ENCODE measurements around the gene MGAT4A. TPM values are rescaled to one million over a fixed set of nuclear protein-coding genes. Genes with fewer than 3 reads are reported as not detected.
"Not testable (repeated sequence)": the region's sequence is repeated elsewhere in the genome, so short reads cannot be mapped to it uniquely, and the experiment has no call there.

Gene MGAT4A
- total RNA-seq, 2 experiments from 2014 or later, result 200 to 204 TPM

GRCh38 chr2:98598781-98599428 is 132.0 kb downstream of the MGAT4A start:
- H3K4me3 ChIP-seq (ENCODE audit: low read length), result no peak overlapping the region
- CTCF ChIA-PET, result interaction anchor here (0.7 kb wide), 2 partner anchors 13 to 234 kb away, joined by 3 read pairs; no protein-coding TSS in a partner anchor

GRCh38 chr2:98594665-98595064 is 136.3 kb downstream of the MGAT4A start:
- H3K4me3 Mint-ChIP-seq, POLR2A ChIA-PET: not testable (repeated sequence)
- peak overlapping the region; percentile 49 for H3K27ac Mint-ChIP-seq

More at GRCh38 chr2:98598781-98599428, 132.0 kb downstream of the MGAT4A start:
- POLR2A ChIA-PET, result interaction anchor here (0.9 kb wide), 1 partner anchor 9 kb away, joined by 4 read pairs; the partner anchor contains the start of genes COA5 and UNC50
- DNase-seq (no peak), ATAC-seq (ENCODE audit: poor library complexity) (no peak)
- peaks cover 79% of the 10 kb centered on the region for H3K36me3 Mint-ChIP-seq (ENCODE audit: low read depth)
- no peaks in the 10 kb centered on the region for H3K9me3 Mint-ChIP-seq
- no peaks in the 10 kb centered on the region for H3K27me3 Mint-ChIP-seq
- TF ChIP-seq CTCF (IDR thresholded peaks at IDR 0.05), result no peak
- peaks cover 55% of the 10 kb centered on the region for H3K36me3 ChIP-seq (ENCODE audit: insufficient read depth, low read length)
- peaks cover 0 to 1% of the 10 kb centered on the region in 2 experiments for H3K9me3 ChIP-seq (ENCODE audit: control insufficient read depth in 1 of 2, insufficient read depth in 1 of 2, low read length in 2 of 2)
- intact Hi-C loops (cut with DNase I, micrococcal nuclease), result no loop called here
- no peak overlapping the region for H3K4me3 Mint-ChIP-seq
- H3K27ac Mint-ChIP-seq, result peak overlapping the region; percentile 61
- H3K4me1 ChIP-seq (ENCODE audit: insufficient read depth, low read length), result no peaks in the 10 kb centered on the region
- H3K27me3 ChIP-seq (ENCODE audit: control insufficient read depth in 1 of 2, insufficient read depth in 2 of 2, low read length in 2 of 2), result no peaks in the 10 kb centered on the region
- no peak overlapping the region for H3K27ac ChIP-seq (ENCODE audit: low read depth in 1 of 2, low read length in 2 of 2)
- peaks cover 13% of the 10 kb centered on the region for H3K4me1 Mint-ChIP-seq (ENCODE audit: low read depth)

GRCh38 chr2:98592565-98592964 is 138.4 kb downstream of the MGAT4A start:
- H3K9me3 ChIP-seq (ENCODE audit: control insufficient read depth in 1 of 2, insufficient read depth in 1 of 2, low read length in 2 of 2), result peaks cover 4% of the 10 kb centered on the region in 2 experiments
- peaks cover 11% of the 10 kb centered on the region for H3K4me1 Mint-ChIP-seq (ENCODE audit: low read depth)
- no peak for ATAC-seq (ENCODE audit: poor library complexity)
- no peaks in the 10 kb centered on the region for H3K4me1 ChIP-seq (ENCODE audit: insufficient read depth, low read length)
- peaks cover 60% of the 10 kb centered on the region for H3K36me3 ChIP-seq (ENCODE audit: insufficient read depth, low read length)
- intact Hi-C loops (cut with DNase I, micrococcal nuclease), result no loop called here
- no peaks in the 10 kb centered on the region for H3K27me3 Mint-ChIP-seq
- no peaks in the 10 kb centered on the region for H3K27me3 ChIP-seq (ENCODE audit: control insufficient read depth in 1 of 2, insufficient read depth in 2 of 2, low read length in 2 of 2)
- H3K27ac ChIP-seq (ENCODE audit: low read depth in 1 of 2, low read length in 2 of 2), result no peak overlapping the region
- H3K4me3 ChIP-seq (ENCODE audit: low read length), result no peak overlapping the region
- H3K27ac Mint-ChIP-seq, result no peak overlapping the region
- H3K36me3 Mint-ChIP-seq (ENCODE audit: low read depth), result peaks cover 94% of the 10 kb centered on the region
- TF ChIP-seq CTCF (IDR thresholded peaks at IDR 0.05), result no peak
- no peak overlapping the region for H3K4me3 Mint-ChIP-seq
- H3K9me3 Mint-ChIP-seq, result no peaks in the 10 kb centered on the region
- no peak for DNase-seq
- CTCF ChIA-PET, result no interaction called here
- POLR2A ChIA-PET, result no interaction called here

More at GRCh38 chr2:98594665-98595064, 136.3 kb downstream of the MGAT4A start:
- H3K27me3 ChIP-seq (ENCODE audit: control insufficient read depth in 1 of 2, insufficient read depth in 2 of 2, low read length in 2 of 2); H3K4me3 ChIP-seq (ENCODE audit: low read length); H3K9me3 Mint-ChIP-seq; DNase-seq; H3K27me3 Mint-ChIP-seq; H3K4me1 ChIP-seq (ENCODE audit: insufficient read depth, low read length); ATAC-seq (ENCODE audit: poor library complexity); H3K9me3 ChIP-seq (ENCODE audit: control insufficient read depth in 1 of 2, insufficient read depth in 1 of 2, low read length in 2 of 2); intact Hi-C loops (cut with DNase I, micrococcal nuclease); CTCF ChIA-PET; H3K27ac ChIP-seq (ENCODE audit: low read depth in 1 of 2, low read length in 2 of 2): not testable (repeated sequence)
- H3K4me1 Mint-ChIP-seq (ENCODE audit: low read depth), result peaks cover 13% of the 10 kb centered on the region
- peaks cover 60% of the 10 kb centered on the region for H3K36me3 ChIP-seq (ENCODE audit: insufficient read depth, low read length)
- H3K36me3 Mint-ChIP-seq (ENCODE audit: low read depth), result peaks cover 90% of the 10 kb centered on the region
